ENCODE data around the gene ZNF777.
"Not testable (repeated sequence)": the region's sequence is repeated elsewhere in the genome, so short reads cannot be mapped to it uniquely, and the experiment has no call there.

The ZNF777 gene

DNA sequence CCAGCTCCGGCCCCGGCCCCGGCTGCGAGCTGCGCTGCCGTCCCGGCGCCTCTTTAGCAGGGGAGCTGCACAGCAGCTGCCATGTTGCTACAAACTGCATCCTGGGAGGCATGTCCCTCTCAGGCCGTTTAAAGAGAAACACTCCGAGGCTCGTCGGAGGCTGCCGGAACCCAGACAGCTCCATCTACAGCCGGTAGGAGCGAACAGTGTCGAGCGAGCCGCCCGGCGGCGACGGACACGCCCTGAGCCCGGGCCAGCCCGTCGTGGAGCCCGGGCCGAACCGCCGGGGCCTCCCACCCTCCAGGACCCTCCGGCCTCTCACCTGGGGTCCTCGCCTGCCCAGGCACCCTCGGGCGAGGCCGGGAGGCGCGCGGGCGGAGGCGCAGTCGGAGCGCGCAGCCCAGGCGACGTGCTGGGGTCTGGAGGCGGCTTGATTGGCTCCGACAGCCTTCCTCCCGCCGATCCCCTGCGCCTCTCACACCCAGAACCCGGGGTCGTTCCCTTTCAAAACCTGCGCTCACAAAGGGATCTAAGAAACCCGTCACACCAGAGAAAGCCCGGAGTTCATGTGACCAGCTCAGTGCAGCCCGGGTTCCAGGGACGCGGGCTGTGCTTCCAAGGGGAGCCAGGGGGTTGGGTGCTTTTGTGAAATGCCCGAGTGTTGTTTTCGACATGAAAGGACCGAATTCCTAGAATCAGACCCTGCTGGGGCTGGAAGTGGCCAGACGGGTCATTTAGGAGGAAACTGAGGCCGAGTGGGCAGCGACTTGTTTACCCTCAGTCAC, at the start of gene ZNF777:
Gene ZNF777 (minus strand): TSS at position 570 of the 785 bp plus-strand sequence. CDS start 5,040 bp downstream, outside the sequence.
- DNase-seq = peak; percentile 86

DNA sequence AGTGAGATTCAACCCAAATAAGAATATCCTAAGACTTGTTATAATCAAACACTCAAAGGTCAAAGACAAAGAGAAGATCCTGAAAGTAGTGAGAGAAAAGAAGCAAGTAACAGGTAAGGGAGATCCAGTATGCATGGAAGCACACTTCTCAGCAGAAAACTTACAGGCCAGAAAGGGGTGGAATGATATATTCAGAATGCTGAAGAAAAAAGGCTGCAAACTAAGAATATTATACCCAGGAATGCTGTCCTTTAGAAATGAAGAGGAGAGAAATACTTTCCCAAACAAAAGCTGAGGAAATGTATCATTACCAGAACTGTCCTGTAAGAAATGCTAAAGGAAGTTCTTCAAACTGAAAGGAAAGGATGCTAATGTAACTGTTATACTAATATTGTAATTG, 49.4 kb upstream of the ZNF777 start:
- DNase-seq = no peak

DNA sequence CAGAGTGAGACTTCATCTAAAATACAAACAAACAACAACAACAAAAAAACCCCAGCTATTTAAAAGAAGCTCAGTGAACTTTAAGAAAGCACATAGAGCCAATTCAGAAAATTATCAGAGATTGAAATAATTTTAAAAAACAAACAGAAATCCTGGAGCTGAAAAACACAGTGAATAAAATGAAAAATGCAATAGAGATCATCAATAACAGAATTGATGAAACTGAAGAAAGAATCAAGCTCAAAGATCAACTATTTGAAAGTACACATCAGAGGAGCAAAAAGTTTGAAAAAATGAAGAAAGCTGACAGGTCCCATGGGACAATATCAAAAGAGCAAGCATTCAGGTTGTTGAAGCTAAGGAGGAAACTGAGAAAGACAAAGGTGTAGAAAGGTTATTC, 48.9 kb upstream of the ZNF777 start:
- no peak for DNase-seq

DNA sequence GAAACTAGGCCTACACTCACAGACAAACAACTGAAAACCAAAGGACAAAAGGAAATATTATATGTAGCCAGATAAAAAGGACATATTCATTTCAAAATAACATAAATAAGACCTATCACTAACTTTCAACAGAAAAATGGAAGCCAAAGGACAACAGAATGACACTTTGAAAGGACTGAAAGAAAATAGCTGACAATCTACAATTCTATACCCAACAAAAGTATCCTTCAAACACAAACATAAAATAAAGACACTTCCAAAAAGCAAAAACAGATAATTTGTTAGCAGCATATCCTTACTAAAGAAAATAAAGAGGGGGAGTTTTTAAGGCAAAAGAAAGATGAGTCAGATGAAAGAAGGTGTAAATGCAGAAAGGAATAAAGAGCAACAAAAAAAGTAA, 44.7 kb upstream of the ZNF777 start:
- no peak for DNase-seq

DNA sequence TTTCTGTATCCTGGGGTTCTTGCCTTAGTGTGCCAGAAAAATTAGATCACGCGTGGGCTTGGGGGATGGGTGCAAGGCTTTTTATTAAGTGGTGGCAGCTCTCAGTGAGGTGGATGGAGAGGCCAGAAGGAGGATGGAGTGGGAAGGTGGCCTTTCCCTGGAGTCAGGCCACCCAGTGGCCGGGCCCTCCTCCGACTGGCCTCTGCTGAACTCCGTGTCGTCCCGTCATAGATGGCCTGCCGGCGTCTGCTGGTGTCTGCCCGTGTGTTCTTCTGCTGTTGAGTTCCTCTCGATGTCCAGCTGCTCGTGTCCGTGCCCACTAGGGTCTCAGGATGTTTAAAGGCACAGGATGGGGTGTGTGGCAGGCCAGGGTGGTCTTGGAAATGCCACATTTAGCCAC, 40.8 kb upstream of the ZNF777 start:
- DNase-seq = no peak

DNA sequence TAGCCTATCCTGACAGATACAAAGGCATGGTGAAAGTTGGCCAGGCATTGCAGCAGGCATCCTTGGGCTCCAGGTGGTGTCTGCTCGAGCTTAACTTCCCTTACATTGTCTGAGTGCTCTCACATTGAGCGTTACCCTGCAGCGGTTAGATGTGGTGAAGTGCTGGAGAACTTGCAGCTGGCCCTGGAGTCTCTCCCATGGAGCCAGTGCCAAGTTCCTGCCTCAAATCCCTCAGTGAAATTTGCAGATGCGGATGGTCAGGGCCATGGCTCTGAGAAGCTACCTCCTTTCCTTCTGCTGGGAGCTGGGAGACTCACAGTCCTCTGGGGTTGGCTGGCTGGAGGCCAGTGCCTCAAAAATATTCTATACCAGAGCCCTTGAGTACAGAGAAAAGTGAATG, 40.0 kb upstream of the ZNF777 start:
- DNase-seq = no peak

DNA sequence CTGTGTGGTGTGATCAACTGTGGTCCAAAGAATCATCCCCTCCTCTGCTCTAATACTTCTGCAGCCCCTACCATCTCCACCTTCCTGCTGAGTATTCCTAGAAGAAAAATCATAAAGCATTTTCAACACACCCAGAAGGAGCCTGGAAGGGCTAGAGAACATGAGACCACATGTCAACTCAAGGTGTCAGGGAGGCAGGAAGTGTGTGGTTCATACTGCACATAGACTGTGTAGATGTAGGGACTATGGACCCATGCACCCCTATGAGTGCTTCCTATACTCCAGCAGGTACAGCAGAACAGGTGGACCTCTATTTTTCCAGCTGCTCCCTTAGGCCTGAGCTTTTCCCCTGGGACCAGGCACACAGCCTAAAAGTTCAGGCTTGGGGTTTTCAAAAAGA, 39.3 kb upstream of the ZNF777 start:
- no peak for DNase-seq

DNA sequence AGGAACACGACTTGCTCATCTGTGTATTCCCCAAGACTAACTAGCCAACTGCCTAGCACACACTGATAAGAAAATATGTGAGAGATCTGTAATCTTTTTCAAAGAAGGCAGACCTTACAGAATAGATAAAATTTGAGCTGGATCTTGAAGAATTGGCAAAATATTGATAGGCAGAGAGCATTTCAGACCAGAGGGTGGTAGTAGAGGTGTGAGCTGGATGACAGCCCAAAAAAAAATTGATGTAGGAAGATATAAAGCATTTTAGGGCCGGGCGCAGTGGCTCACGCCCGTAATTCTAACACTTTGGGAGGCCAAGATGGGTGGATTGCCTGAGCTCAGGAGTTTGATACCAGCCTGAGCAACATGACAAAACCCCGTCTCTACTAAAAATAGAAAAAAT, 37.9 kb upstream of the ZNF777 start:
- no peak for DNase-seq

DNA sequence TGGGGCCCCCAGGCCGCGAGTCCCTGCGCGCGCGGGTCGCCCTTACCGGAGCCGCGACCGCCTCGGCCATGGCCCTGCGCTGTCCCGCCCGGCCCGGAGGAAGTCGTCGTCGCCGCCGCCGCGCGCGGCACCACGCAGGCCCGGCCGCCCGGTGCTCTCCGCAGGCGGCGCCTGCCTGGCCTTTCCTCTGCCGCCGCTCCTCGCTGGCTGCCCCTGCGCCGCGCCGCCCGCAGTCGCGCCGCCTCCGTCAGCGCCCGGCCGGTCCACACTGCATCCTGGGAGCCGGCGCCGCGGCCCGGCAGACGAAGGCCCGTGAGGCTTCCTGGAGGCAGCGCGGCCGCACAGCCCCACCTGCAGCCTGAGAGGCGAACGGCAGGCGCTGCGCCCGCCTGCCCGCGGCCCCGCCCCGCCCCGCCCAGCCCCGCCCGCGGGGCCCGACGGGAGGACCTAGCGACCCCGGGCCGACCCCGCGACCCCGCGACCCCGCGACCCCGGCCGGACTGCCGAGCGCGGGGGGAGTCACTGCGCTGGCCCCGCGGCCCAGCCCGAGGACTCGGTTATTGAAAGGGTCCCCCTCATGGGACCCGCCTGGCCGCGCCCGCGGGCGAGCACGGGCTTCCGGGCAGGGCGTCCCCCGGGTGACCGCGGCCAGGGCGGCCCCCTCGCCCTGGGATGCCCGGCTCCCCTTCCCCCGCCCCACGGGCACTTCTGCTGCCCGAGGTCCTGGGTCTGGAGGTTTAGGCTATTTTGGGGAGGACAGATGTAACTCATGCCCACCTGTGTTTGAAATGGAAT, 36.8 kb upstream of the ZNF777 start, which contains the start of gene ZNF746:
Gene ZNF746 (minus strand): TSS at position 343 of the 795 bp plus-strand sequence. CDS start 273 bp downstream, at position 70.
- peak; percentile 89 for DNase-seq

DNA sequence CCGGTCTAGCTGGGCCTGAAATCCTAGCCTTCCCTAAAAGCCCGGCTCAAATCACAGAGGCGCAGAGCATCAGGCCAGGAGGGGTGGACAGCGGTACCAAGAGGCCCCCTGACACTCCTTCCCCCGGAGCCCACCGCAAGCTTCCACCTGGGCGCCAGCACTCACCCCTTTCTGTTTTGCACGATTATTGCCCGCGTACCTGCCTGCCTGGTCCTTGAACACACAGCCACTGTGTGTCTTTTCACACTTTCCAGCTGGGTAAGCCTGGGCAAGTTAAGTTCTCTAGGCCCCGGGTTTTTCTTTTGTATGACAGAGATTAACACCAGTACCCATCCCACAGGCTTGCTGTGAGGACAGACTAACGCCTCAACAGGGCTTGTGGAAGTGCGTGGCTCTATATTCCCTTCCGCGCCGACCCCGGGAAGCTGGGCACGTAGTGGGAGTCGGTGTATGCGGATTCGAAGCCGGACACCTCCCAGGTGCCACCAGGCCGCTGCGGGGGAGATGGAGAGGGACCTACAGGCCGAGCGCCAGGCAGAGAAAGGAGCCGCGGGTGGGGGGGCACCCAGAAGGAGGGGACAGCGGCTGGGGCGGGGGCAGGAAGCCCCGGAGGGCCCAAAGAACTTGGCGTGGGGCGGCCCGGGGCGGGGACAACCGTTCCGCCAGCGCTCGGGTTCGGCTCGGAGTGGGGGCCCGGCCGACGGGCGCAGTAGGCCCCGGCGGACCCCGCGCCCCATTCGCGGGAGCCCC, 36.0 kb upstream of the ZNF777 start:
- peak; percentile 77 for DNase-seq

DNA sequence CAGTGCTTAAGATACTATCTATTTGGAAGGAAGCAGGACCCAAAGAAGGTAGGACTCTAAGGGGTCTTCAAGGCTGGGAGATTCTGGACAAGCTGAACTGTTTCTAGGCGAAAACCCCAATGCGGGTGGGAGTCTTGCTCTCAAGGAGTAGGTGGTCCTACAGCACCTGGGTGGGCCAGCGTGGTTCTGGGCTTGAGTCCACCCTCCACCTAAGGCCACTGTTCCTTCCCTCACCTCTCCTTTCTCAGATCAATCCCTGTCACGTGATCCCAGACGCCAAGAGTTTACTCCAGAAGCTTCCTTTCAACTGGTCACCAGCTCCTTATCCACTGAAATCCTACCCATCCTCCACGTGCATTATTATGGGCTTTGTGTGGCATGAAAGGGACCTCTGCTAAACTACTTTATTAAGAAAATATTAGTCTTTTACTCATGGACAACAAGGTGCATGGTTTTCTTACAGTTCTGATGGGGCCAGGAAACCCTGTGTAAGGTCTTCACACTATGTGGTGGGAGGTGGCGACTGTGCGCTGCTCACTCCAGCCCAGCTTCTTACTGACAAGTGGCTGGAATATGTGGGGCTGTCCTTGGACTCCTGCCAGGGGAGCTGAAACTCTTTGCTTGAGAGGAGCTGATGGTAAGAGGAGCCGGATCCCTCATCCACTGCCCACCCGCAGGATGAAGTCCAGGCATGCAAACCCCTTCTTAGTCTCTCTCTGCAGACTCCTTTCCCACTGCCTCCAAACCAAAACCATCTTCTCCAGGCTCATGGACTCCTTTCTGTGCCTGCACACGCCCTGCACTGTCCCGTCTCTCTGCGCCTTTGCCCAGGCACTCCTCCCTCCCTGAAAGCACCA, 35.2 kb upstream of the ZNF777 start:
- DNase-seq = no peak

DNA sequence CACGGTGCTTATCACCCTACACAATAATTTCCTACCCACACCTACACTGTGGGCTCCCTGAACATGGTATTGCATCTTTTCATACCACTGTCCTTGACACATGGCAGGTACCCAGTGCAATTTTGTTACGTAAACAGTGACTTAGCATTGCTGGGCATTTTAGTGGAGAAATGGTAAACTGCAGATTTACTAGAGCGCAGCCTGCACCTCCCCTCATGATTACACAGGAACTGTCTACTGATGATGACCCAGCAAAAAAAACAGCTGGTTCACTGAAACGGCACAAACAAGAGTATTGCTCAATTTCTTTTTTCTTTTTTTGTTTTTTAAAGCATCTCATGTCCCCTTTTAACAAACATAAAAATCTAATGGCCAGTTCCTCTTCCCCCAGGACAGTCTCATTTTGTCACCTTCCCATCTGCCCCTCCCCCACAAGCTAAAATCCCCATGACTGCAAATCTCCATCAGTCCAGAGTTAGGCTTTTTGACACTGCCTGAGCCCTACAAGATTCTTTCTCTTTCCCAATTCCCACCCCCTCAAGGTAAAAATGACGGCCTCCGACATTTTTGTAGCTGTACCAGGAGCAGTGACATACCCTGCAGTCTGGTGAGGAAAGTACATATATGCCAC, 34.0 kb upstream of the ZNF777 start:
- DNase-seq = no peak

DNA sequence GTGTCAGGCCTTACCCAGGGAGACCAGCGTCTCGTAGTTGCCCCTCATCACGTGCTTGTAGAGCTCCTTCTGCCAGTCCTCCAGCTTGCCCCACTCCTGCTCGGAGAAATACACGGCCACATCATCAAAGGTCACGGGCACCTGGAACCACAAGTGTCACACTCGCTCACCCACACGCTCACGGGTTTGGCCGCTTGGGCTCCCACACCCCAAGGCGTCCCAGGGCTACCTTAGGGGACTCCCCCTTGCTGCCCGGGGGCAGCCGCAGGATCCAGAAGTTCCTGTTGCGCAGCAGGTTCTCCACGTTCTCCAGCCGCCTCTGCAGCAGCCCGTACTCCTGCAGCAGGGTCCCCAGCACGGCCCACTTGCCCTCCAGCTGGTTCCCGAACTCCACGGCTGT, 33.1 kb upstream of the ZNF777 start:
- not testable (repeated sequence) for DNase-seq

DNA sequence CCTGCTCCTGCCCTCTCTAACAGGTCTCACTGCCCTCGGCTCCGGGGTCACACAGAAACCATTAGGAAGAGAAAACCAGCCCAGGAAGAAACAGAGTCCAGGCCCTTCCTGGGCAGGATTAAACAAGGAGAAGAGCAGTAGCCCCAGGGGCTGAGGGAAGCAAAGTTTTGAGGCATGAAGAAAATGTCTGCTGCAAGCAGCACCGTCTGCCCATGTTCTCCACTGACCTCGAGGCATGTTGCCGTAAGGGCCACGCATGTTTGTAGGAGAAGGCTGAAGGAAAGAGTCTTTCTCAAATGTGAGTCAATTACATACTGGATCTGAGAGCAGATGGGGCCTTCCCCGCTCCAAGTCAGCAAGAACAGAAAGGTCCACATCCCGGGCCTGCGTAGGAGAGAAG, 32.5 kb upstream of the ZNF777 start:
- no peak for DNase-seq

DNA sequence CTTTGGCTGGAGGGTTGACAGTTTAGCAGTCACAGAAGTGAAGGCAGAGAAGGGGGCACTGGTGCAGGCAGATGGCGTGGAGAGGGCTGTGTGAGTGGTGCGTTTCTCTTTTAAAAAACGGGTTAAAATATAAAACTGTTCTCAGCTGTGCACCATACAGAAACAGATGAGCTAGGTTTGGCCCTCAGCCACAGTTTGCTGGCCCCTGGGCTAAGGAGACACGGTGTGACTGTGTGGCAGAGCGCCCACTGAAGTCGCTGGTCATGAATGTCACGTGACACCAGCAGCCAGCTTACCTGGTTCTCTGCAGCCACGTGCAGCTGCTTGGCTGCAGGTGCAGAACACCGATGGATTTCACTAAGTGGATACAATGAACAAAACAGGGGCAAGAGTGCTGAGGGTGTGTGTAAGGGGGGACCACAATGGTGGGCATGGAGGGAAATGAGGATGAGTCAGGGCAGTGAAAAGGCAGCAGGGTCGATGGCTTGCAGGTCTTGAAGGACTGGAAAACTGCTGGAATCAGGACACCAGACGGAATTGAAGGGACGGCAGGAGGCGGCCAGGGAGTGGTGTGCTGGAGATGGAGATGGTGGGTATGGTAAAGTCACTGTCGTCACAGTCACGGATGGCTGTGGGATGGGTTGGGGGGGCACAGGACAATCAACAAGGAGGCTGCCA, 29.4 kb upstream of the ZNF777 start:
- no peak for DNase-seq

DNA sequence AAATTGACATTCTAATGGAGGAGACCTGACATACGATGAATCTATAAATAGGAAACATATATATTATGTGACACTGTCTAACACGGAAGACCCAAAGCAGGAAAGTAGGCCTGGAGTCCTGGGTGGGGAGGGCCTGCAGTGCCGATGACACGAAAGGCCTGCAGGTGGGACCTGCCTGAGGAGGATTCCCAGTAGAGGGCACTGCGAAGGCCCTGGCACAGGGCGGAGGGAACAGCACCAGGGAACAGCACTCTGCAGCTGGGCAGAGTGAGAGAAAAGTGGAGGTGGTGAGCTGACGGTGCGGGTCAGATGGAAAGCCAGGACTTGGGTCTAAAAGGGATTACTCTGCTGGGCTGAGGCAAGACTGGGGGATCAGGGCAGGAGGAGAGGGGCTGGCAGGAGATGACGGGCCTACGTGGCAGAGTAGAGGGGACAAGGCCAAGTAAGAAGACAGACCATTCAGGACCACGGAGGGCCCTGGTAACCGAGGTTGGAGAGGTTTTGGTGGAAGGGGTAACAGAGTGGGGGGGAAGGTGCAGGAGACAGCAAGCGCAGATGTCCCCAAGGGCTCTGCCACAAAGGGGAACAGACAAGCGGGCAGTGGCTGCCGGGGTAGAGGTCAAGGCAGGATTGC, 28.6 kb upstream of the ZNF777 start:
- DNase-seq = no peak

DNA sequence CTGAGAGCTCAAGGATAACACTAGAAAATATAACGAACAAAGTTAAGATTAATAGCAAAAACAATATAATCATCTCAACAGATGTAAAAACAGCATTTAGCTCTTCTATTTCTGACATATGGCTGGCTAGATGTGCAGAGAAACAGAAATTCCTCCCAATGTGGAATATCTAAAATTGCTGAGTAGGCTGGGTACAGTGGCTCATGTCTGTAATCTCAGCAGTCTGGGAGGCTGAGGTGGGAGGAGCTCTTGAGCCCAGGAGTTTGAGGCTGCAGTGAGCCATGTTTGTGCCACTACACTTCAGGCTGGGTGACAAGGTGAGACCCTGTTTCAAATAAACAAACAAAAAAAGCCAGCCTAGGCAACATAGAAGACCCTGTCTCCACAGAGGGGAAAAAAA, 18.7 kb upstream of the ZNF777 start:
- no peak for DNase-seq

DNA sequence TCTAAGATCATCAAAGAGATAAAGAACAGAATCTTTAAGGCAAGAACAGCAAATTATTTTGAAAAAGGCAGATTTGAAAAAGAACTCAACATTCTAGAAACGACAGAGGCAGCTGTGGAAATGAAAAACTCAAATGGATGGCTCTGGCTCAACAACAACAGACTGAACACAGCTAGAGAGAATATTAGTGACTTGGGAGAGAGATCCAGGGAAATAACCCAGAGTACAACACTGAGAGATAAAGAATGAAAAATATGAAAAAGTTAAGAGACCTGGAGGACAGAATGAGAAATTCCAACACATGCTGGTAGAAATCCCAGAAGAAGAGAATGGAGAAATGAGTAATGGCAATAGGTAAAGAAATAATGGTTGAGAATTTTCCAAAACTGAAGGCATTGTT, 17.9 kb upstream of the ZNF777 start:
- DNase-seq = no peak

DNA sequence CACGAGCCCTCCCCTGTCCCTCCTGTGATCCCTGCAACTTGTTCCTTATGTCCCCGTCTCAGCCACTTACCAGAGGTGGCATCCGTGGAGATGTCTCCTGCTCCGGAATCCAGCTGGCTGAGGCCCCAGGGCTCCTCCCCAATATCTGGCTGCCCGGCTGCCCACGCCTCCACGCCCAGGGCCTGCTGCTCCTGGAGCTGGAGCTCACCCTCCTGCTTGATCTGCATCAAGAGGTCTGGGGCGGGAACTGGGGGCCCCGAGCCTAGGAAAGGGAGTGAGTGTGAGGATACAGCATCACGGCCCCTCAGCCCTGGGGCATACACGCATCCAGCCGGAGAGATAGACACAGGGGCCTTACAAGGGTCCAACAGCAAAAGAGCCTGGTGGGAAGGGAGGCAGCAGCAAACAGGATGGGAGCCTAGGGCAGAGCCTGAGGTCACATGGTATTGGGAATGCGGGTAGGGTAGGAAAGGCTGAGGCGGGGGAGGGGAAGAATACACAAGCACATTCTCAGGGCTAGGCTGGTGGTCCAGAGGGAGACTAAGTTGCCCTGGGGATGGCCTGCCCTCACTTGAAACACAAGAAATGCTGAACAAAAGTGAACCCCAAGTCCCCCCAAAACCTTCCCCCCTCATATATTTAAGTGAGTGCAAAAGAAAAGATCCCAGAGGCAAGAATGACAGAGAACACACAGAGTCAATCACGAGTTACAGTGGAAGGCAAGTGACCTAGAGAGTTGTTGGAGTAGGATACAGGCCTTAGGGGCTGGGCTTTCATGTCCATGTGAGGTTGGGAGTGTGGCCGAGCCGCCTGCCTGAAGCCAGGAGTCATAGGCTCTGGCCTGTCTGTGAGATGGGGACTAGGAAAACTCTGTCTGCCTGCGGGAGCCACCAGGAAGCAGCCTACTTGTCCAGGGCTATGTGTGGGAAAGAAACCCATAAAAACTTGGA, 16.9 kb upstream of the ZNF777 start:
- no peak for DNase-seq

DNA sequence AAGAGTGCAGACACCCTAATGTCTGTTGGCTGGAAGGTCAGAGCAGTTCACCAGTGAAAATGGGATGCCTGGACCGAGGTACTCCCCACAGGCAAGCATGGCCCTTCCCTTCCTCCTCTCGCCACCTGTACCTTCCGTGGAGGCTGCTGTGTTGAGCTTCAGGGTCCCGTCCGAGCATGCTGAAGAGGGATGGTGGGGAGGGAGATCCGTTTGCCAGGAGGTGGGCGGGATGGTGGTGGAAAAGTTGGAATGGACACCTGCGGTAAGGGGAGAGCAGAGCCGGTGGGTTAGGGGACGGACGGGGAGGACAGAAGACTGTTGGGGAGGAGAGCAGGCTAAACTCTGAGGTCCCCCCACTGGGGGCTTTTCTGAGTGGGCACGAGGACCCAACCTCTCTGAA, 15.9 kb upstream of the ZNF777 start:
- DNase-seq = no peak

All from activated CD8-positive, alpha-beta memory T cell treated with anti-CD3 and anti-CD28 coated beads, Interleukin-2, amount 50 U/mL, for 48 hours (primary cell).